ENCODE measurements around the gene CUX1.

GRCh38 chr7:102284891-102285539 lies 467.6 kb downstream of the CUX1 start:
- no peak for TF ChIP-seq POLR2A (IDR thresholded peaks at IDR 0.05)
- TF ChIP-seq CTCF (IDR thresholded peaks at IDR 0.05) = no peak
- no peak for TF ChIP-seq EP300 (IDR thresholded peaks at IDR 0.05)

Measured in ovary (tissue), 3 donors.